Panc1 (cell line): Measurements from ENCODE around the gene TP63. TPM values are rescaled to one million over a fixed set of nuclear protein-coding genes. Genes with fewer than 3 reads are reported as not detected.

ENCODE experiments used
- ATAC-seq: fragments of 200-7000 bp; cut with Tn5 transposase; 2 replicates; pipeline ENCODE4 v1.9.1; 2020; ENCODE audit warnings: mild to moderate bottlenecking, moderate library complexity
- BruUV-seq: library from RNA; stranded (reverse); fragments of 400-500 nt; replicated peaks from 2 replicates; lab custom pipeline; 2021; lab: Mats Ljungman, UMichigan
- CTCF ChIA-PET: fragments of 300-600 bp; sonication (Branson Sonifier 250); formaldehyde crosslinking; loops from one replicate; lab custom pipeline; 2022; ENCODE audit warnings: antibody characterized with exemption; lab: Charles Lee
- POLR2A ChIA-PET: fragments of 300-600 bp; sonication (Branson Sonifier 250); formaldehyde crosslinking; loops from one replicate; lab custom pipeline; 2022; ENCODE audit warnings: antibody characterized with exemption; lab: Charles Lee
- DNase-seq: peaks from one replicate; pipeline ENCODE4 v3.0.0-alpha.2; 2010; ENCODE audit warnings: low read depth, low spot score
- H3K27ac ChIP-seq: 2 replicates; pipeline ENCODE4 v1.5.1; 2011; ENCODE audit warnings: mild to moderate bottlenecking, low read length, inconsistent platforms
- H3K27me3 ChIP-seq: fragments of 200-500 bp; sonication (Bioruptor generic); 2 replicates; pipeline ENCODE4 v1.6.0; 2014; ENCODE audit warnings: low read length, inconsistent platforms; ENCODE audit not compliant: control insufficient read depth, insufficient read depth
- H3K36me3 ChIP-seq: fragments of 200-500 bp; sonication (Bioruptor generic); 2 replicates; pipeline ENCODE4 v1.5.1; 2014; ENCODE audit warnings: inconsistent platforms, mild to moderate bottlenecking, low read length, moderate library complexity; ENCODE audit not compliant: control insufficient read depth, insufficient read depth
- H3K4me1 ChIP-seq: 2 replicates; pipeline ENCODE4 v1.5.1; 2011; ENCODE audit warnings: inconsistent platforms, mild to moderate bottlenecking, low read length, moderate library complexity; ENCODE audit not compliant: control insufficient read depth, insufficient read depth
- H3K4me3 ChIP-seq, 2 experiments: 2 replicates each; pipeline ENCODE4 v1.5.1; 2011 to 2012; ENCODE audit warnings: low read depth in 2 of 2, low read length in 2 of 2, mild to moderate bottlenecking in 2 of 2, inconsistent platforms in 1 of 2, moderate library complexity in 1 of 2
- H3K9me3 ChIP-seq: fragments of 200-500 bp; sonication (Bioruptor generic); 2 replicates; pipeline ENCODE4 v1.5.1; 2014; ENCODE audit warnings: low read depth, mild to moderate bottlenecking, inconsistent platforms, low read length, moderate library complexity; ENCODE audit not compliant: control insufficient read depth, insufficient read depth
- POLR2AphosphoS5 ChIP-seq: IDR thresholded peaks from 2 replicates; pipeline ENCODE4 v1.6.1; 2012; ENCODE audit warnings: mild to moderate bottlenecking, low read depth, low read length, moderate library complexity
- SIN3A ChIP-seq: IDR thresholded peaks from 2 replicates; pipeline ENCODE4 v1.6.1; 2012; ENCODE audit warnings: low read depth, mild to moderate bottlenecking, low read length, moderate library complexity, borderline replicate concordance; ENCODE audit not compliant: insufficient read depth
- TCF7L2 ChIP-seq: IDR thresholded peaks from 2 replicates; pipeline ENCODE4 v1.6.1; 2011; ENCODE audit warnings: mild to moderate bottlenecking, low read depth, low read length, inconsistent platforms
- in situ Hi-C: cut with HindIII; loops from 2 replicates; pipeline ENCODE4 v1.10.0; 2016; ENCODE audit warnings: low sequenced_read_pairs, low pct_unique_long_range_greater_than_20kb
- intact Hi-C: fragments of 100-400 bp; cut with micrococcal nuclease; formaldehyde crosslinking; loops from one replicate; pipeline ENCODE4 v1.10.0; 2022; ENCODE audit not compliant: unreplicated experiment
- total RNA-seq: library from RNA; stranded (reverse); gene quantifications from one replicate; pipeline ENCODE4 v1.2.1, GENCODE V29; 2021; ENCODE audit not compliant: unreplicated experiment
- TF ChIP-seq, protein P1 (sequence below): fragments of 450-650 bp; IDR thresholded peaks from 2 replicates; pipeline ENCODE4 v1.5.1; 2017; ENCODE audit warnings: mild to moderate bottlenecking
- TF ChIP-seq, protein P2 (sequence below), 2 experiments: IDR thresholded peaks; 2 replicates each; pipeline ENCODE4 v1.6.1; 2011 to 2012; ENCODE audit warnings: low read depth in 2 of 2, control low read depth in 1 of 2, low read length in 1 of 2, mild to moderate bottlenecking in 1 of 2, moderate library complexity in 1 of 2; ENCODE audit not compliant: insufficient read depth in 1 of 2

Gene TP63
- total RNA-seq, 1 experiment from 2014 or later = 0.51 TPM

DNA sequence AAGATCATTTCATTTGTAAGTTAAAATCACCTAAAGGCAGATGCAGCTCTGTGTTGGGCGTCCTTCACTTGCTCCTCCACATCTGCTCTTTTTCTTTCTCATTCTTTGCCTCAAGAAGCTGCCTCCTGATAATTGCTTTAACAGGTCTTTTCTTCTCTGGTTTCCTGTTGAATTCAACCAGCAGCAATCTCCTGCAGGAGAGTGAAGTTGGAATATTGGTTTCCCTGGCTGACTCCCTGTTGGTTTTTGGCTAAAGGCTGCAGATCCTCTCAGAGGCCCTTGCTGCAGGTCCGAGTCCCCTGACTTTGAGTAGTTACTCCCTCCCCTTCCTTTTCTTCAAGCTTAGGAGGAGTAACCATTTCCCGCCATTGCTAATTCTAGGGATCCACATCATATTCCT, 4.2 kb downstream of the TP63 start:
- in situ Hi-C loops = no loop called here

DNA sequence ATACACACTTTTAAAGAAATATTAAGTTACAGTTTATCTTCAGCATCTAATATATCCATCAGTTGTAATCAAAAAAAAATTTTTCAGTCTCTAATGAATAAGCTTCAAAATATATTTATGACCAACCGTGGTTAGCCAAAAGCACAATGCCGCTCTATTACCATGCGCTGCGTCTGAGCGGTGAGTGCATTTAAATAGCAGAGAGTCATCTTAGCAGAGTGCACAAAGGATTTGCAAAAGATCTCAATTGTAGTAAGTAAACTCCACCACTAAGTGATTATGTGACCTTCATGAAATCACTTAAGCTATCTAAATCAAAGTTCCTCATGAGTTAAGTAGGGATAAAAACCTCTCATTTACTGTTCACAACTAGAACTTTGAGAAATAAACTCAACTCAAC, 4.9 kb downstream of the TP63 start:
- intact Hi-C loops (no loop called here), in situ Hi-C loops (no loop called here)
- Histone ChIP-seq H3K36me3 (no peaks in the 10 kb centered on the region), H3K4me1 (no peaks in the 10 kb centered on the region), H3K4me3 (no peak overlapping the region), H3K9me3 (no peaks in the 10 kb centered on the region), H3K27ac (no peak overlapping the region), H3K27me3 (no peaks in the 10 kb centered on the region)
- ATAC-seq (no peak), DNase-seq (no peak)
- TF ChIP-seq TCF7L2 = no peak
- TF ChIP-seq, protein P1, sequence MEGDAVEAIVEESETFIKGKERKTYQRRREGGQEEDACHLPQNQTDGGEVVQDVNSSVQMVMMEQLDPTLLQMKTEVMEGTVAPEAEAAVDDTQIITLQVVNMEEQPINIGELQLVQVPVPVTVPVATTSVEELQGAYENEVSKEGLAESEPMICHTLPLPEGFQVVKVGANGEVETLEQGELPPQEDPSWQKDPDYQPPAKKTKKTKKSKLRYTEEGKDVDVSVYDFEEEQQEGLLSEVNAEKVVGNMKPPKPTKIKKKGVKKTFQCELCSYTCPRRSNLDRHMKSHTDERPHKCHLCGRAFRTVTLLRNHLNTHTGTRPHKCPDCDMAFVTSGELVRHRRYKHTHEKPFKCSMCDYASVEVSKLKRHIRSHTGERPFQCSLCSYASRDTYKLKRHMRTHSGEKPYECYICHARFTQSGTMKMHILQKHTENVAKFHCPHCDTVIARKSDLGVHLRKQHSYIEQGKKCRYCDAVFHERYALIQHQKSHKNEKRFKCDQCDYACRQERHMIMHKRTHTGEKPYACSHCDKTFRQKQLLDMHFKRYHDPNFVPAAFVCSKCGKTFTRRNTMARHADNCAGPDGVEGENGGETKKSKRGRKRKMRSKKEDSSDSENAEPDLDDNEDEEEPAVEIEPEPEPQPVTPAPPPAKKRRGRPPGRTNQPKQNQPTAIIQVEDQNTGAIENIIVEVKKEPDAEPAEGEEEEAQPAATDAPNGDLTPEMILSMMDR = no peak
- POLR2A ChIA-PET = no interaction called here
- CTCF ChIA-PET = no interaction called here
- no TSS peak for BruUV-seq

More for the DNA sequence above, 4.2 kb downstream of the TP63 start:
- BruUV-seq = no TSS peak
- TF ChIP-seq POLR2AphosphoS5 = no peak
- TF ChIP-seq, protein P2, sequence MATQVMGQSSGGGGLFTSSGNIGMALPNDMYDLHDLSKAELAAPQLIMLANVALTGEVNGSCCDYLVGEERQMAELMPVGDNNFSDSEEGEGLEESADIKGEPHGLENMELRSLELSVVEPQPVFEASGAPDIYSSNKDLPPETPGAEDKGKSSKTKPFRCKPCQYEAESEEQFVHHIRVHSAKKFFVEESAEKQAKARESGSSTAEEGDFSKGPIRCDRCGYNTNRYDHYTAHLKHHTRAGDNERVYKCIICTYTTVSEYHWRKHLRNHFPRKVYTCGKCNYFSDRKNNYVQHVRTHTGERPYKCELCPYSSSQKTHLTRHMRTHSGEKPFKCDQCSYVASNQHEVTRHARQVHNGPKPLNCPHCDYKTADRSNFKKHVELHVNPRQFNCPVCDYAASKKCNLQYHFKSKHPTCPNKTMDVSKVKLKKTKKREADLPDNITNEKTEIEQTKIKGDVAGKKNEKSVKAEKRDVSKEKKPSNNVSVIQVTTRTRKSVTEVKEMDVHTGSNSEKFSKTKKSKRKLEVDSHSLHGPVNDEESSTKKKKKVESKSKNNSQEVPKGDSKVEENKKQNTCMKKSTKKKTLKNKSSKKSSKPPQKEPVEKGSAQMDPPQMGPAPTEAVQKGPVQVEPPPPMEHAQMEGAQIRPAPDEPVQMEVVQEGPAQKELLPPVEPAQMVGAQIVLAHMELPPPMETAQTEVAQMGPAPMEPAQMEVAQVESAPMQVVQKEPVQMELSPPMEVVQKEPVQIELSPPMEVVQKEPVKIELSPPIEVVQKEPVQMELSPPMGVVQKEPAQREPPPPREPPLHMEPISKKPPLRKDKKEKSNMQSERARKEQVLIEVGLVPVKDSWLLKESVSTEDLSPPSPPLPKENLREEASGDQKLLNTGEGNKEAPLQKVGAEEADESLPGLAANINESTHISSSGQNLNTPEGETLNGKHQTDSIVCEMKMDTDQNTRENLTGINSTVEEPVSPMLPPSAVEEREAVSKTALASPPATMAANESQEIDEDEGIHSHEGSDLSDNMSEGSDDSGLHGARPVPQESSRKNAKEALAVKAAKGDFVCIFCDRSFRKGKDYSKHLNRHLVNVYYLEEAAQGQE (IDR thresholded peaks at IDR 0.05; ENCODE audit: insufficient read depth in 1 of 2, low read depth in 2 of 2, low read length in 1 of 2) = no peak
- TF ChIP-seq SIN3A = no peak
- TF ChIP-seq TCF7L2 = no peak
- TF ChIP-seq, protein P1 = no peak
- Histone ChIP-seq H3K27me3 (no peaks in the 10 kb centered on the region), H3K36me3 (no peaks in the 10 kb centered on the region), H3K27ac (no peak overlapping the region), H3K4me3 (no peak overlapping the region), H3K4me1 (no peaks in the 10 kb centered on the region), H3K9me3 (no peaks in the 10 kb centered on the region)
- POLR2A ChIA-PET = no interaction called here
- intact Hi-C loops = no loop called here
- DNase-seq (no peak), ATAC-seq (no peak)
- CTCF ChIA-PET = no interaction called here
